Head of caudate nucleus (tissue), 42 donors: Measurements from ENCODE around the gene KRTAP4-3.
"Not testable (repeated sequence)": the region's sequence is repeated elsewhere in the genome, so short reads cannot be mapped to it uniquely, and the experiment has no call there.

Source experiments
- DNase-seq, 42 donors: peaks; one replicate each; pipeline versions ENCODE4 v3.0.0 to v3.0.0-alpha.2; 2020 to 2021; ENCODE audit warnings: mixed read lengths in 7 of 42
- intact Hi-C: fragments of 100-400 bp; cut with DNase I; formaldehyde crosslinking; loops from one replicate; pipeline ENCODE4 v1.15.0; 2022

KRTAP4-3 gene

DNA sequence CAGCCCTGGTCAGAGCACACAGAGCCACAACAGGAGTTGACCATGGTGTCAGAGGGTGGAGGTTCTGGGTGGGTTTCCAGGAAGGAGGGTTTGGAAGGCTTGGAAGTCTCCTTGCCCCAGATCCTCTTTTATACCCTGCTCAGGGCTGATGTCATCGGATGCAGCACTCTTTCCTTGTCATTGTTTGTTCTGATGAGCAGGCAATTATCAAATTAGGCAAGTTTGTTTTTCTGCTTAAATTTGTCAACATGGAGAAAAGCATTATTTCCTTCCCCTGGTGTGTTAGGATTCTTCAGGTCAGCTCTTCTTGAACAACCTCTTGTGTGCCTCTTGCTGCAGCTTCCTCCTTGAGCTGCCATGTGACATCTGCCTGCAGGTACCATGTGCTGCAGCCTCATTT is 7.4 kb downstream of the KRTAP4-3 start, which contains the start of gene KRTAP4-4:
Gene KRTAP4-4 (minus strand): TSS at position 101 of the 400 bp plus-strand sequence. CDS start 57 bp downstream, at position 44.
- DNase-seq = no peak
- intact Hi-C loops = no loop called here

DNA sequence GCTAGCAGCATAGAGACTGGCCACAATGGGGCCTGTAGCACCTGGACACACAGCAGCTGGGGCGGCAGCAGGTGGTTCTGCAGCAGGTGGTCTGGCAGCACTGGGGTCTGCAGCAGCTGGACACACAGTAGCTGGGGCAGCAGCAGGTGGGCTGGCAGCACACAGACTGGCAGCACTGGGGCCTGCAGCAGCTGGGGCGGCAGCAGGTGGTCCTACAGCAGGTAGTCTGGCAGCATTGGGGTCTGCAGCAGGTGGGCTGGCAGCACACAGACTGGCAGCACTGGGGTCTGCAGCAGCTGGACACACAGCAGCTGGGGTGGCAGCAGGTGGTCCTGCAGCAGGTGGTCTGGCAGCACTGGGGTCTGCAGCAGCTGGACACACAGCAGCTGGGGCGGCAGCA is 7.8 kb downstream of the KRTAP4-3 start:
- DNase-seq, intact Hi-C loops: not testable (repeated sequence)

DNA sequence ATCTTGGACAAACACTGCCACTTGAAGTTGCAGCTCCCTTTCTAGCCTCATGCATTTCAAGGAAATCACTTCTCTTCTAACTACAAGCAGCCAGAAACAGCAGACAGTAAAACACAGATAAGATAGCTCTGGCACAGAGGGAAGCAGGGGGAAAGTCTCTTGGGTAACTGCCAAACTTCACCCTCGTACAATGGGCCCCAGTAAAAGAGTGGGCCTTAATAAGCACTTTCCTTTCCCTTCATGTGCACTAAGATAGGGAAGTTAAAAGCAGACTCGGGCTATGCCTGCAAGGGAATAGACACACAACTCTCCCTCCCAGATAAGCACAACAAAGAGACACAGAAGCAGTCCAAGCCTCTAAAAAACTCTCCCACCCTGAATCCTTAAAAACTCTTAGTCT is 14.2 kb downstream of the KRTAP4-3 start:
- DNase-seq = peak in 7 of 42 donors; percentile 1 to 16 (median 9)
- intact Hi-C loops = no loop called here

DNA sequence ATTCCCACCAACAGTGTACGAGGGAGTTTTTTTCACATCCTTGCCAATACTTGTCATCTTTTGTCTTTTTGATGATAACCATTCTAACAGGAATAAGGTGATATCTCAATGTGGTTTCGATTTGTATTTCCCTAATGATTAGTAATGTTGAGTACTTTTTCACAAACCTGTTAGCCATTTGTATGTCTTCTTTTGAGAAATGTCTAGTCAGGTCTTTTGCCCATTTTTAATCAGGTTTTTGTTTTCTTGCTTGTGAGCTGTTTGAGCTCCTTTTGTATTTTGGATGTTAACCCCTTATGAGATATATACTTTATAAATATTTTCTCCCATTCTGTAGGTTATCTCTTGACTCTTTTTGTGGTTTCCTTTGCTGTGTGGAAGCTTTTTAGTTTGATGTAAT is 16.5 kb downstream of the KRTAP4-3 start:
- intact Hi-C loops = no loop called here
- no peak for DNase-seq

DNA sequence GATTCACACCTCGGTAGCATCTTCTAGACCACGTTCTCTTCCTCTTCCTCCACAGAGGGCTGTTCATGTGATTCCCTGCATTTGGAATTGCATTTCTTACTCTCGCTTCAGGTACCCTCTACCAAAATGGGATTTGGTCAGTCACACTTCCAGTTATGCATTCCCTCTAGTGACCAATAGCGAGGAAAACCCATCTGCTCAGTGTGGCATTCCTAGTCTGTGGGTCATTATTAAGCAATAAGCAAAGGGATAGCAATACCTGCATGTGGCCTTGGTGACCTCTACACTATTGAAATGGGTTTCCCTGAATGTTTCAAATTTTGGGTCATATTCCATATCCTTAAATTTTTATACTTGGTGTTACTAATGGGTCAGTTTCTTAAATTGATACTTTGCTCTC is 18.0 kb downstream of the KRTAP4-3 start:
- intact Hi-C loops = no loop called here

DNA sequence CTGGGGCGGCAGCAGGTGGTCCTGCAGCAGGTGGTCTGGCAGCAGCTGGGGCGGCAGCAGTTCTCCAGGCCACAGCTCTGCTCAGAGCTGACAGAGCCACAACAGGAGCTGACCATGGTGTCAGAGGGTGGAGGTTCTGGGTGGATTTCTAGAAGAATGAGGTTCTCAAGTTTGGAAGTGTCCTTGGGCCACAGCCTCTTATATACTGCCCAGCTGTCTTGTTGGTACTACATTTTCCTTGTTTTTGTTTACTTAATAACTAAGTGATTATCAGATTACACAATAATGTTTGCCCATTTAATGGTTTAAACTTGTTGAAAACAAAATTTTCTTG is 18.4 kb downstream of the KRTAP4-3 start, which contains the start of gene KRTAP4-5:
Gene KRTAP4-5 (minus strand): TSS at position 174 of the 334 bp plus-strand sequence. CDS start 58 bp downstream, at position 116.
- DNase-seq = no peak
- intact Hi-C loops = no loop called here

More for the DNA sequence above, 18.0 kb downstream of the KRTAP4-3 start:
- no peak for DNase-seq

DNA sequence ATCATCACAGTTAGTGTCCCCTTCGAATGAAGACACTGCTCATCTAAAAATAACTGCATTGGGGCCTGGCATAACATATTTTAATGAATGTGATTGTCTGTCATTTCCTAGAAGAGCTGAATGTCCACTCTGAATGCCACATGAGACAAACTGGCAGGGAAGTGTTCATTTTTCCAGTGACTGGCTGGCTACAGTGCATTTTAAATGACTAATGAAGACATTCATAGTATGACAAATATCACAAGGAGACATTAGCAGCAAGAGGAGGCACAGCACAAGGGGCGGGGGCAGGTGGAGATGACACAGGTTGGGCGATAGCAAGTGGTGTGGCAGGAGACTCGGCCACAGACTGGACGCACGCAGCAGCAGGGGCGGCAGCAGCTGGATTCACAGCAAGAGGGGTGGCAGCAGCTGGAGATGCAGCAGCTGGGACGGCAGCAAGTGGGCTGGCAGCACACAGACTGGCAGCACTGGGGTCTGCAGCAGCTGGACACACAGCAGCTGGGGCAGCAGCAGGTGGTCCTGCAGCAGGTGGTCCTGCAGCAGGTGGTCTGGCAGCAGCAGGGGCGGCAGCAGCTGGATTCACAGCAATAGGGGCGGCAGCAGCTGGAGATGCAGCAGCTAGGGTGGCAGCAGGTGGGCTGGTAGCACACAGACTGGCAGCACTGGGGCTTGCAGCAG is 18.9 kb downstream of the KRTAP4-3 start:
- intact Hi-C loops, DNase-seq: not testable (repeated sequence)

DNA sequence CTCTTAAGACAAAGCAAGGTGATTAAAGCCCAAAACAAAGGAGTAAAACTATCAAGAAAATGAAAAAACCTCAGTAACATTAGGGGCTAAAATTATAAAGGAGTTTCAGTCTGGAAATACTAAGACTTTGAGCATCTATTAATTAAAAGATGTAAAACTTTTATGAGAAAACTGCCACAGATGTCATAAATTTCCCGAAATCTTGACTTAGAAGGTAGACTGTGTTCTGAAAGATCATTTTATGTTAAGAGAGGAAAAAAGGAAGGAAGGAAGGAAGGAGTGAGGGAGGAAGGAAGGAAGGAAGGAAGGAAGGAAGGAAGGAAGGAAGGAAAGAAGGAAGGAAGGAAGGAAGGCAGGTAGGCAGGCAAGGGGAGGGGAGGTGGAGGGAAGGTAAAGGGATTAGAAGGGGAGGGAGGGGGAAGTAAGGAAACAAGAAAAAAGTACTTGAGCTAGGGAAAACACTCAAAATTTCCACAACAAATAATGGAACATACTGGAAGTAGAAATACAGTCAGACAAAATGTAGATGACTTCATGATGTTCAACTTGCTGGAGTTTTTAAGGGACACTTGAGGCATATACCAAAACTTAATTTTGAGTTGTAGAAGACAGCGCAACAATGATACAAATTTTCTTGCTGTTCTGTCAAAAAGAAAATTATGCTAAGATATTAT is 20.4 kb downstream of the KRTAP4-3 start:
- intact Hi-C loops = no loop called here

DNA sequence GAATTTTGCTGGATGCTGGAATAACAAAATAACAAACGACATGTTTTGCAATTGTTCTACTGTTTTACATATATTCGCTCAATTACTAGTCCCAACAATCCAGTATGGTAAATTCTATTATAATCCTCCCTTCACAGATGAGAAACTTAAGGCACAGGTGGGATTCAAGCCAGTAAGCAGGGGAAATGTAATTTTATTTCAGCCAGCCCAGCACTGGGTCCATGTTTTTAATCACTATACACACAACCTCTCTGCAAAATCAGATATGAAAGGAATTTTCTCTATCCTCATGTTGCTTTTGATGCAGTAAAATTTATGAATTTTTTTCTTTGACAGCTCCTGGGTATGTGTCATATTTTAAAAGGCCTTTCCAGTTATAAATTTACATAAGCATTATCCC is 22.8 kb downstream of the KRTAP4-3 start:
- intact Hi-C loops = no loop called here
- no peak for DNase-seq

More for the DNA sequence above, 20.4 kb downstream of the KRTAP4-3 start:
- no peak for DNase-seq

DNA sequence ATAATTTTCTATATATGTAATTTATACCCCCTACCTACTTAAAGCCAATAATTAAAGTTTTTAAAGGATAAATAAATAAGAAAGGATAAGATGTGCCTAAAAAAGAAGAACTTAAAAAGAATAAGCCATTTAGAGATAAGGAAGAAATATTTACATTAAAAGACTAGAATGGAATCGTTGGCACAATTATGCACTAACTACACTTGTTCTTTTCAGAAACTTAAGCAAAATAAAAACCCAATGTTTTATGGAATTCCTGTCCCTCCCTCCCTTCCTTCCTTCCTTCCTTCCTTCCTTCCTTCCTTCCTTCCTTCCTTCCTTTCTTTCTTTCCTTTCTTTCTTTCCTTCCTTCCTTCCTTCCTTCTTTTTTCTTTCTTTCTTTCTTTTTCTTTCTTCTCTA is 23.2 kb downstream of the KRTAP4-3 start:
- DNase-seq = no peak
- intact Hi-C loops = no loop called here

DNA sequence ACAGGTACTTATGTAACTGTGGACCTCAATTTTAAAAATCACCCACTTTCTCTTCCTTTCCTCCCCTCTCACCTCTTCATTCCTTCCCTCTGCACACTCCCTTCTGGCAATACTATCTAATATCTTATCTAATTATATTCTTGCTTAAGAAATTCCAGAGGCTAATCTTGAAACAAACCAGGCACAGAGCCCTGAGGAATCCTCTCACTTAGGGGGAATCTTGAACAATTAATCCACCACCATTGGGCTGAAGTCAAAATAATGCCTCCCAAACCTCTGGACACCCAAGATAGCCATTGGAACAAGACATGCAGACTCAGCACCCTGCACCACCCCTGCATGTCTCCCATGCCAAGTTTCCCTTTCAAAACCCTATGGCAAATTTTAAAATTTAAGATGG is 26.7 kb downstream of the KRTAP4-3 start:
- intact Hi-C loops = no loop called here
- no peak for DNase-seq

DNA sequence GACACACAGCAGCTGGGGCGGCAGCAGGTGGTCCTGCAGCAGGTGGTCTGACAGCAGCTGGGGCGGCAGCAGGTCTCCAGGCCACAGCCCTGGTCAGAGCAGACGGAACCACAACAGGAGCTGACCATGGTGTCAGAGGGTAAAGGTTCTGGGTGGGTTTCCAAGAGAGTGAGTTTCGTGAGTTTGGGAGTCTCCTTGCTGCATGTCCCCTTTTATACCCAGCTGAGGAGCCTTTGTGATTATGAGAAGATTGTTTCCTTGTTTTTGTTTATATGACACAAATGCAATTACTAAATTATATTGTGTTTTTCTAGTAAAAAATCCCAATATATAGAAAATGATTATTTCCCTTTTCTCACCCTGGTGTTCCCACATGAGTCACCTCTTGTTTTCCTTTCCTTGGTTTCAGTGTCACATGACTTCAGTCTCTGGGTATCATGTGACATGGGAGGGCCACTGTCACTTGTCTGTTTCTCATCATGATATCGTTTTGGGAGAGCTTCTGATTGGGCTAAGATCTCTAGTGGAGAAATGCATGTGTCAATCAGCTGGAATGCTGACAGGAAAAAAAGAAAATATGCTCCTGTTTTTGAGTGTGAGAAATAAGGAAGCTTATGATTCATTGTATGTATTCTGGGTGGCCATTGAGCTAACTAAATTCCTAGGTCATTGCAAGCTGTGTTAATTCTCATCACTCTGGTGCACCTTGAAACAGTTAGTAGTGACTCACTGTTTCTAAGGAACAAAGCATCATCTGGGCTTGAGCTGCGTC is 27.5 kb downstream of the KRTAP4-3 start, which contains the start of gene KRTAP4-6:
Gene KRTAP4-6 (minus strand): TSS at position 185 of the 772 bp plus-strand sequence. CDS start 57 bp downstream, at position 128.
- no peak for DNase-seq
- intact Hi-C loops = no loop called here

DNA sequence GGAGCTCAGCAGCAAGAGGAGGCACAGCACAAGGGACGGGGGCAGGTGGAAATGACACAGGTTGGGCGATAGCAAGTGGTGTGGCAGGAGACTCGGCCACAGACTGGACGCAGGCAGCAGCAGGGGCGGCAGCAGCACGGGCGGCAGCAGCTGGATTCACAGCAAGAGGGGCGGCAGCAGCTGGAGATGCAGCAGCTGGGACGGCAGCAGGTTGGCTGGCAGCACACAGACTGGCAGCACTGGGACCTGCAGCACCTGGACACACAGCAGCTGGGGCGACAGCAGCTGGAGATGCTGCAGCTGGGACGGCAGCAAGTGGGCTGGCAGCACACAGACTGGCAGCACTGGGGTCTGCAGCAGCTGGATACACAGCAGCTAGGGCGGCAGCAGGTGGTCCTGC is 28.2 kb downstream of the KRTAP4-3 start:
- intact Hi-C loops, DNase-seq: not testable (repeated sequence)

DNA sequence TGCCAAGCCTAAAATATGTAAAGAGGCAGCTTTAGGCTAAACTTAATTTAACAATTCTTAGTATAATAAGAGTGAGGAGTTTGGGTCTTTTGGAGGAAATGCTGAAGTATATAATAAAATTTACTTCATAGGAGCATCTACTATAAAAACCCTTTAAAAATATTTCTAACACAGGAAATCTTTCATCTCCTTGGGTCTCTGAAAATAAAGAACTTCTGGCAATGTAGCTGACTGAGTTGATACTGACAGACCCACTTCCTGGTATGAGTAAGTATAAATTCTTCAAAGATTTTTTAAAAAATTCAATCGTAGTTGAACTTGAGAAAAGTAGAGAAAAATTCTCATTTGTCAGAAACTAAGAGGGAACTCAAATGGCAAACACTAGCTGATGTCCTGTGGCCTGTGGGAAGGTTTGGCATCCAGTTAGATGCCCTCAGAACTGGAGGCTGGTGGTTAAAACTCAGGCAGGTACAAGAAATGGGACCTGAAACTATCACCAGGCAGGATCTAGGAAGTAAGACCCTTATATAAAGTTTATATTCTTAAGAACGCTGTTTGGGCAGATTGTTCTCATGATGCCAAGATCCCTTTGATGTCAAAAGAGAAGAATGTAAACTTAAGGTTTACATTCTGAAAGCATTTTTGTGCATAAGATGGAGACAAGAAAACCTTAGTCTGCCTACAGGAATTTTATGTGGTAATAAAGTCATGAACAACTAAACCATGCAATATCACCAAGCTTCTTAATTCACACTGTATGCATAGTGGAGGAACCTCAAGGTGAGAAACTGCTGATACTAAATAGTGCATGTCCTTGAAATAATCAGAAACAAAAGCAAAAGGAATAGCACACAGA is 33.9 kb downstream of the KRTAP4-3 start:
- intact Hi-C loops = no loop called here
- DNase-seq = no peak

DNA sequence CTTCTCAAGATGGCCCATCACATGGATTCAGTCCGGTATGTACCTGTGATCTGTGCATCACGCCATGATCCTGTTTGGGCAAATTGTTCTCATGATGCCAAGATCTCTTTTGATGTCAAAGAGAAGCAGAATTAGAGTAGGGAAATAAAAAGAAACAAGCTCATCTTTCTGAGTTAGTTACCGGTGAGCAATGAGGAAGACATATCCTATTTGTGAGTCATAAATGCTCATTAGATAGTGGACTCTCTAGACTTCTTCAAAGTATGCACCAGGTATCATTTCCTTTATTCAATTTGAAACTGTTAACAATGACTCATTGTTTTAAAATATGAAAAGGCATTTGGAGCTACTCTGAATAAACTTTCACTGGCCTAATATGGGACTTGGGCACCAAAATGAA is 36.0 kb downstream of the KRTAP4-3 start:
- intact Hi-C loops = no loop called here
- DNase-seq = no peak

DNA sequence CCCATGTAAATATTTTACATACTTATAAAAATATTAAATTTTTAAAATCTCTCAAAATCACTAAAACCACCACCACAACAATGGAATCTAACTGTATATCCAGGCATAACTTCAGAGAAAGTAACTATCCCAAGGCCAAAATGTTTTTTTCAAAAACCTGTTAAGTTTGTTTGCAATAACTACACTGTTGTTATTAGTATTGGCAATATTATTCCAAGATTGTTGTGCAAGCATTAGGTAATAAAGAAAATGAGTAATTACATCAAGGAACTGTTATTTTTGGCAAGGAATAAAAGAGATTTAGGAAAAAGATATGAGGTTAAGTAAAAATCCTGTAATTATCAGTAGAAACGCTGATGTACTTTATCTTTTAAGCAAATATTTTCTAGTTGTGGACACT is 40.6 kb downstream of the KRTAP4-3 start:
- DNase-seq = no peak
- intact Hi-C loops = no loop called here

DNA sequence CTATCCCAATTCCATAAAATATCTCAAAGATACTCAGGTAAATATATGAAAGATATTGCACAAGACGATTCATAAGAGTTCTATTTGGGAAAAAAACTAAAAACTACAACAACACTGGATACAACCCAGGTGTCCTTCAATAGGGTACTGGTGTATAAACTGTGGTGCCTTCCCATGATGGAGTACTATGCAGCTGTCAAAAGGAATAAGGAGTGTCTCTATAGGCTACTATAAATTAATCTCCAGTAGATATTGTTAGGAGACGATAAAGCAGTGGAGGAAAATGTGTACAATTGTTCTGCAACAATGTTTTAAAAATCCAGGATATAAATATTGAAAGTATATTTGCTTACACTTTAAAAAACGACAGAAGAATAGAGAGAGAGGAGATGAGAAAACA is 41.6 kb downstream of the KRTAP4-3 start:
- DNase-seq = no peak
- intact Hi-C loops = no loop called here

DNA sequence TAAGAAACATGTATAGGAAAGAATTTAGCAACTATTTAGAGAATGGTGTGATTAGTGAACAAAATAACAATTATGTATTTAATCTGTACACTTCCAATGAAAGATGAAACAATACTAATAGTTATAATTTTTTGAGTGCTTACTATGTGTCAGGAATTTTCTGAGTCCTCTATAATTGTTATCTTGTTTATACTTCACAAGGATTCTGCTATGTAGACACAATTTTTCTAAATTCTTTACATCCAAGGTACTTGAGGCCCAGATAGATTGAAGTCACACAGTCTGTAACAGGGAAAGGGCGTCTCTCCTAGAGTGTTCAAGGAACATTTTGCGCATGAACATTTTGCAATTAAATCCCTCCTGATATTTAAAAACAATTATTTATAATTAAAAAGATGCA is 43.0 kb downstream of the KRTAP4-3 start:
- no peak for DNase-seq
- intact Hi-C loops = no loop called here

DNA sequence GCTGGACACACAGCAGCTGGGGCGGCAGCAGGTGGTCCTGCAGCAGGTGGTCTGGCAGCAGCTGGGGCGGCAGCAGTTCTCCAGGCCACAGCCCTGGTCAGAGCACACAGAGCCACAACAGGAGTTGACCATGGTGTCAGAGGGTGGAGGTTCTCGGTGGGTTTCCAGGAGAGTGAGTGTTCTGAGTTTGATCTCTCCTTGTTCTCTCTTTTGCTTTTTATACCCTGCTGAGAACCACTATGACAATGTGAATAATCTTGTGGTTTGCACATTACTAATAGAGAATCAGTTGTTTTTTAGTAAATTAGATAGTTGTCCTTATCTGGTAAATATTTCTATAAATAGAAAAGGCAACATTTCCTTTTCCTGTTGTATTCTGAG is 44.0 kb downstream of the KRTAP4-3 start, which contains the start of gene KRTAP4-12:
Gene KRTAP4-12 (minus strand): TSS at position 192 of the 381 bp plus-strand sequence. CDS start 60 bp downstream, at position 132.
- intact Hi-C loops, DNase-seq: not testable (repeated sequence)
